SK-N-DZ (cell line): Measurements from ENCODE around the gene GORASP1. TPM values are rescaled to one million over a fixed set of nuclear protein-coding genes. Genes with fewer than 3 reads are reported as not detected.

Experiments used
- DNase-seq: peaks from one replicate; pipeline ENCODE4 v3.0.0-alpha.2; 2015; ENCODE audit warnings: low spot score
- polyA plus RNA-seq, 2 experiments: library from polyadenylated mRNA; depleted of rRNA; stranded (reverse); fragments of >200 nt; gene quantifications; 2 replicates each; pipeline ENCODE4 v1.2.3, GENCODE V29; 2014

GORASP1 gene
- 21.9 and 25.3 TPM in 2 replicates for polyA plus RNA-seq (2014; cell fraction: cytosol; rRNA removed)
- polyA plus RNA-seq (2014; cell fraction: nucleus; rRNA removed): 86.3 and 110 TPM in 2 replicates

GRCh38 chr3:39107388-39108199 is at the start of gene GORASP1, which contains the start of gene TTC21A:
Gene GORASP1, minus strand, starts transcription at chr3:39107627. Its CDS starts 86 bp downstream, at chr3:39107541.
Gene TTC21A, plus strand, starts transcription at chr3:39107680. Its CDS starts 158 bp downstream, at chr3:39107838.
- peak; percentile 74 for DNase-seq

- no peak for DNase-seq
Measured at GRCh38 chr3:39156421-39156820, 49.0 kb upstream of the GORASP1 start.

GRCh38 chr3:39154280-39155021 is 47.0 kb upstream of the GORASP1 start:
- DNase-seq: peak; percentile 28

- DNase-seq: no peak
Measured at GRCh38 chr3:39153977-39154279, 46.5 kb upstream of the GORASP1 start.

- peak; percentile 8 for DNase-seq
Measured at GRCh38 chr3:39150803-39151631, 43.6 kb upstream of the GORASP1 start.

- peak; percentile 37 for DNase-seq
Measured at GRCh38 chr3:39150148-39150802, 42.8 kb upstream of the GORASP1 start.

- DNase-seq: no peak
Measured at GRCh38 chr3:39149498-39150147, 42.2 kb upstream of the GORASP1 start.

GRCh38 chr3:39149059-39149455 is 41.6 kb upstream of the GORASP1 start:
- no peak for DNase-seq

- peak; percentile 39 for DNase-seq
Measured at GRCh38 chr3:39148435-39149058, 41.1 kb upstream of the GORASP1 start.

- DNase-seq: no peak
Measured at GRCh38 chr3:39147711-39148434, 40.4 kb upstream of the GORASP1 start.

- DNase-seq: peak; percentile 16
Measured at GRCh38 chr3:39146611-39147591, 39.5 kb upstream of the GORASP1 start.

GRCh38 chr3:39146083-39146501 is 38.7 kb upstream of the GORASP1 start:
- no peak for DNase-seq

- no peak for DNase-seq
Measured at GRCh38 chr3:39144748-39145380, 37.4 kb upstream of the GORASP1 start.

- peak; percentile 23 for DNase-seq
Measured at GRCh38 chr3:39144095-39144747, 36.8 kb upstream of the GORASP1 start.

- no peak for DNase-seq
Measured at GRCh38 chr3:39143051-39143885, 35.8 kb upstream of the GORASP1 start.

GRCh38 chr3:39142067-39142466 is 34.6 kb upstream of the GORASP1 start:
- DNase-seq: no peak
